ENCODE data around the gene CSH2. TPM values are rescaled to one million over a fixed set of nuclear protein-coding genes. Genes with fewer than 3 reads are reported as not detected.
"Not testable (repeated sequence)": the region's sequence is repeated elsewhere in the genome, so short reads cannot be mapped to it uniquely, and the experiment has no call there.

Gene CSH2
- total and polyA plus RNA-seq, 2 donors (not counting 1 experiment from before 2014, with no cell fraction given) = not detected

GRCh38 chr17:63896524-63897354 lies 23.3 kb upstream of the CSH2 start, which contains the start of gene CSH1:
TSS of gene CSH1 (minus strand) at chr17:63896574. CDS start at chr17:63896511, 63 bp downstream.
- intact Hi-C loops (cut with micrococcal nuclease) = not testable (repeated sequence)
- CTCF ChIA-PET = interaction anchor here (0.9 kb wide), 1 partner anchor 54 kb away, joined by 4 read pairs; no protein-coding TSS in a partner anchor

GRCh38 chr17:63894821-63895220 lies 21.3 kb upstream of the CSH2 start:
- H3K9ac ChIP-seq (ENCODE audit: low read length); H3K9me3 ChIP-seq (ENCODE audit: control extremely low read depth in 1 of 3, control insufficient read depth in 2 of 3, insufficient read depth in 1 of 3, low read length in 2 of 3); H3K4me3 ChIP-seq (ENCODE audit: control extremely low read depth in 1 of 5, extremely low read depth in 1 of 5, insufficient read depth in 1 of 5, low read depth in 2 of 5, low read length in 4 of 5); intact Hi-C loops (cut with micrococcal nuclease); H3K79me2 ChIP-seq (ENCODE audit: control insufficient read depth, insufficient read depth, low read length); H3K27me3 ChIP-seq (replicated peaks in 1 of 4; ENCODE audit: control extremely low read depth in 1 of 4, control insufficient read depth in 3 of 4, insufficient read depth in 4 of 4, low read length in 3 of 4); DNase-seq; H3K4me2 ChIP-seq (replicated peaks; ENCODE audit: low read depth, low read length, poor library complexity, severe bottlenecking); H2AFZ ChIP-seq (ENCODE audit: insufficient read depth, low read depth, low read length, poor library complexity, severe bottlenecking); H3K9me3 Mint-ChIP-seq (ENCODE audit: insufficient read depth); H3K27ac ChIP-seq (ENCODE audit: low read length in 2 of 2); H3K4me1 Mint-ChIP-seq; POLR2A ChIA-PET; H3K4me1 ChIP-seq (ENCODE audit: control insufficient read depth in 2 of 2, insufficient read depth in 2 of 2, low read length in 2 of 2); H3K4me3 Mint-ChIP-seq; H4K20me1 ChIP-seq (ENCODE audit: control insufficient read depth, insufficient read depth, low read length, poor library complexity, severe bottlenecking); ATAC-seq (ENCODE audit: low read depth); CTCF ChIA-PET; H3K27ac Mint-ChIP-seq; H3K36me3 ChIP-seq (replicated peaks in 1 of 2; ENCODE audit: control extremely low read depth in 1 of 2, control insufficient read depth in 1 of 2, extremely low read depth in 1 of 2, insufficient read depth in 2 of 2, low read length in 1 of 2); H3K27me3 Mint-ChIP-seq: not testable (repeated sequence)
- WGBS (ENCODE audit: insufficient coverage) = no CpG with 5 or more reads among the region's 10 CpGs

More at GRCh38 chr17:63896524-63897354, 23.3 kb upstream of the CSH2 start, which contains the start of gene CSH1:
- H3K4me2 ChIP-seq (replicated peaks; ENCODE audit: low read depth, low read length, poor library complexity, severe bottlenecking); H3K27me3 ChIP-seq (replicated peaks in 1 of 4; ENCODE audit: control extremely low read depth in 1 of 4, control insufficient read depth in 3 of 4, insufficient read depth in 4 of 4, low read length in 3 of 4); H3K9me3 Mint-ChIP-seq (ENCODE audit: insufficient read depth); H3K4me3 Mint-ChIP-seq; H3K4me1 Mint-ChIP-seq; H4K20me1 ChIP-seq (ENCODE audit: control insufficient read depth, insufficient read depth, low read length, poor library complexity, severe bottlenecking); H3K79me2 ChIP-seq (ENCODE audit: control insufficient read depth, insufficient read depth, low read length); H3K9me3 ChIP-seq (ENCODE audit: control extremely low read depth in 1 of 3, control insufficient read depth in 2 of 3, insufficient read depth in 1 of 3, low read length in 2 of 3); POLR2A ChIA-PET; DNase-seq; H3K36me3 ChIP-seq (replicated peaks in 1 of 2; ENCODE audit: control extremely low read depth in 1 of 2, control insufficient read depth in 1 of 2, extremely low read depth in 1 of 2, insufficient read depth in 2 of 2, low read length in 1 of 2); H3K9ac ChIP-seq (ENCODE audit: low read length); H3K27ac Mint-ChIP-seq; H3K4me1 ChIP-seq (ENCODE audit: control insufficient read depth in 2 of 2, insufficient read depth in 2 of 2, low read length in 2 of 2); H3K4me3 ChIP-seq (ENCODE audit: control extremely low read depth in 1 of 5, extremely low read depth in 1 of 5, insufficient read depth in 1 of 5, low read depth in 2 of 5, low read length in 4 of 5); H2AFZ ChIP-seq (ENCODE audit: insufficient read depth, low read depth, low read length, poor library complexity, severe bottlenecking); H3K27ac ChIP-seq (ENCODE audit: low read length in 2 of 2); H3K27me3 Mint-ChIP-seq: not testable (repeated sequence)
- ATAC-seq (ENCODE audit: low read depth) = peak; percentile 39
- no CpG with 5 or more reads among the region's 14 CpGs for WGBS (ENCODE audit: insufficient coverage)

- H3K4me3 Mint-ChIP-seq; H3K9me3 ChIP-seq (ENCODE audit: control extremely low read depth in 1 of 3, control insufficient read depth in 2 of 3, insufficient read depth in 1 of 3, low read length in 2 of 3); H3K4me1 ChIP-seq (ENCODE audit: control insufficient read depth in 2 of 2, insufficient read depth in 2 of 2, low read length in 2 of 2); intact Hi-C loops (cut with micrococcal nuclease); H3K4me3 ChIP-seq (ENCODE audit: control extremely low read depth in 1 of 5, extremely low read depth in 1 of 5, insufficient read depth in 1 of 5, low read depth in 2 of 5, low read length in 4 of 5); H3K27ac Mint-ChIP-seq; H3K36me3 ChIP-seq (replicated peaks in 1 of 2; ENCODE audit: control extremely low read depth in 1 of 2, control insufficient read depth in 1 of 2, extremely low read depth in 1 of 2, insufficient read depth in 2 of 2, low read length in 1 of 2); H3K4me2 ChIP-seq (replicated peaks; ENCODE audit: low read depth, low read length, poor library complexity, severe bottlenecking); H3K9ac ChIP-seq (ENCODE audit: low read length); H3K9me3 Mint-ChIP-seq (ENCODE audit: insufficient read depth); H3K79me2 ChIP-seq (ENCODE audit: control insufficient read depth, insufficient read depth, low read length); H3K27me3 Mint-ChIP-seq; ATAC-seq (ENCODE audit: low read depth); H3K4me1 Mint-ChIP-seq; H2AFZ ChIP-seq (ENCODE audit: insufficient read depth, low read depth, low read length, poor library complexity, severe bottlenecking); H3K27ac ChIP-seq (ENCODE audit: low read length in 2 of 2); H4K20me1 ChIP-seq (ENCODE audit: control insufficient read depth, insufficient read depth, low read length, poor library complexity, severe bottlenecking); POLR2A ChIA-PET; H3K27me3 ChIP-seq (replicated peaks in 1 of 4; ENCODE audit: control extremely low read depth in 1 of 4, control insufficient read depth in 3 of 4, insufficient read depth in 4 of 4, low read length in 3 of 4); DNase-seq: not testable (repeated sequence)
- WGBS (ENCODE audit: insufficient coverage) = 100% methylated on average over 1 of the region's 3 CpGs
- CTCF ChIA-PET = interaction anchor here (0.6 to 5.5 kb wide), 3 partner anchors 9 to 135 kb away, joined by 3 to 33 read pairs (median 5); no protein-coding TSS in a partner anchor
These were observed 20.5 kb upstream of the CSH2 start for GRCh38 chr17:63894021-63894420.
